KMS-11 (cell line): ENCODE results near the gene BCAS1.

Experiments
- H2AFZ ChIP-seq: fragments of 200-600 bp; sonication (generic); 2 replicates; pipeline ENCODE4 v1.6.1; 2016; ENCODE audit warnings: antibody characterized with exemption, mixed run types, low read depth
- H3K27ac ChIP-seq: fragments of 200-600 bp; sonication (generic); 2 replicates; pipeline ENCODE4 v1.6.1; 2016; ENCODE audit warnings: mild to moderate bottlenecking, mixed run types
- H3K27me3 ChIP-seq: fragments of 200-600 bp; sonication (generic); 2 replicates; pipeline ENCODE4 v1.6.1; 2017; ENCODE audit warnings: mild to moderate bottlenecking, low read depth, mixed run types, moderate library complexity; ENCODE audit not compliant: insufficient read depth
- H3K36me3 ChIP-seq: fragments of 200-600 bp; sonication (generic); 2 replicates; pipeline ENCODE4 v1.6.1; 2017; ENCODE audit warnings: mild to moderate bottlenecking, mixed run types; ENCODE audit not compliant: insufficient read depth
- H3K4me1 ChIP-seq: fragments of 200-600 bp; sonication (generic); 2 replicates; pipeline ENCODE4 v1.6.1; 2016; ENCODE audit warnings: mild to moderate bottlenecking, low read depth, mixed run types; ENCODE audit not compliant: poor library complexity, severe bottlenecking
- H3K4me2 ChIP-seq: fragments of 200-600 bp; sonication (generic); 2 replicates; pipeline ENCODE4 v1.7.0; 2016; ENCODE audit warnings: mild to moderate bottlenecking, mixed run types
- H3K4me3 ChIP-seq: fragments of 200-600 bp; sonication (generic); IDR thresholded peaks from 2 replicates; pipeline ENCODE4 v1.6.1; 2017; ENCODE audit warnings: low read depth, low read length, mixed read lengths; ENCODE audit not compliant: insufficient read depth
- H3K79me2 ChIP-seq: fragments of 200-600 bp; sonication (generic); 2 replicates; pipeline ENCODE4 v1.6.1; 2016; ENCODE audit warnings: low read depth, mixed run types; ENCODE audit not compliant: insufficient read depth
- H3K9ac ChIP-seq: fragments of 200-600 bp; sonication (generic); 2 replicates; pipeline ENCODE4 v1.6.1; 2016; ENCODE audit warnings: mild to moderate bottlenecking, mixed run types
- H4K20me1 ChIP-seq: fragments of 200-600 bp; sonication (generic); 2 replicates; pipeline ENCODE4 v1.6.1; 2016; ENCODE audit warnings: mild to moderate bottlenecking, mixed run types; ENCODE audit not compliant: insufficient read depth
- TF ChIP-seq, protein P1 (sequence below): fragments of 200-600 bp; sonication (generic); conservative IDR thresholded peaks from 2 replicates; pipeline ENCODE4 v1.6.1; 2017; ENCODE audit warnings: low read depth, mild to moderate bottlenecking, antibody characterized with exemption, low read length, moderate library complexity, mixed read lengths

Gene BCAS1

DNA sequence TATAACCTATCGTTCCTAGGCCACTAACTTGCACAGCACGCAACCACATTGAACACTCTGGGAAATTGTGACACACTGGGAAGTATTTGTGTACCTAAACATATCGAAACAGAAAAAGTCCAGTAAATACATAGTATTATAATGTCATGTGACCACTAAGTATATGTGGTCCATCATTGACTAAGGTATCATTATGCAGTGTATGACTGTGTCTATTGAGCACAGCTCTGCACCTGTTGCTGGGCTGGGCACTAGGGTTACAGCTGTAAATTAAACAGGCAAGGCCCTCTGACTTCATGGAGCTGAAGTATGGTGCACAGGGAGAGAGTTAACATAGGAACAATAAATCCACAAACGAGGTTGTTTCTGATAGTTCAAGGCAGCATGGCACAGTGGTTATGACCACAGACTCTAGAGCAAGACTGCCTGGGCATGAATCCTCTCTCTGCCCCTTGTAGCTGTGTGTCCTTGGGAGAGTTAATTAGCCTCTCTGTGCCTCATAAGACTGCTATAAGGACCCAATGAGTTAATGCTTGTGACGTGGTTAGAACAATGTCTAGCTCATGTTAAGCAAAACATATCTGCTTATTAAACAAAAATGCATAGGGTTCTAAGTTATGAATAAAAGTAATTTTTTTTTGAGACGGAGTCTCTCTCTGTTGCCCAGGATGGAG is 10.6 kb downstream of the BCAS1 start:
- peaks cover 31% of the 10 kb centered on the region for H3K4me1 ChIP-seq
- no peaks in the 10 kb centered on the region for H3K36me3 ChIP-seq
- no peak overlapping the region for H3K9ac ChIP-seq
- H4K20me1 ChIP-seq, result no peaks in the 10 kb centered on the region
- H3K27ac ChIP-seq, result no peak overlapping the region
- H2AFZ ChIP-seq, result no peak overlapping the region
- H3K4me3 ChIP-seq, result no peak overlapping the region
- no peak overlapping the region for H3K4me2 ChIP-seq
- TF ChIP-seq, protein P1, sequence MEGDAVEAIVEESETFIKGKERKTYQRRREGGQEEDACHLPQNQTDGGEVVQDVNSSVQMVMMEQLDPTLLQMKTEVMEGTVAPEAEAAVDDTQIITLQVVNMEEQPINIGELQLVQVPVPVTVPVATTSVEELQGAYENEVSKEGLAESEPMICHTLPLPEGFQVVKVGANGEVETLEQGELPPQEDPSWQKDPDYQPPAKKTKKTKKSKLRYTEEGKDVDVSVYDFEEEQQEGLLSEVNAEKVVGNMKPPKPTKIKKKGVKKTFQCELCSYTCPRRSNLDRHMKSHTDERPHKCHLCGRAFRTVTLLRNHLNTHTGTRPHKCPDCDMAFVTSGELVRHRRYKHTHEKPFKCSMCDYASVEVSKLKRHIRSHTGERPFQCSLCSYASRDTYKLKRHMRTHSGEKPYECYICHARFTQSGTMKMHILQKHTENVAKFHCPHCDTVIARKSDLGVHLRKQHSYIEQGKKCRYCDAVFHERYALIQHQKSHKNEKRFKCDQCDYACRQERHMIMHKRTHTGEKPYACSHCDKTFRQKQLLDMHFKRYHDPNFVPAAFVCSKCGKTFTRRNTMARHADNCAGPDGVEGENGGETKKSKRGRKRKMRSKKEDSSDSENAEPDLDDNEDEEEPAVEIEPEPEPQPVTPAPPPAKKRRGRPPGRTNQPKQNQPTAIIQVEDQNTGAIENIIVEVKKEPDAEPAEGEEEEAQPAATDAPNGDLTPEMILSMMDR, result no peak
- H3K27me3 ChIP-seq, result no peaks in the 10 kb centered on the region
- H3K79me2 ChIP-seq, result no peaks in the 10 kb centered on the region

DNA sequence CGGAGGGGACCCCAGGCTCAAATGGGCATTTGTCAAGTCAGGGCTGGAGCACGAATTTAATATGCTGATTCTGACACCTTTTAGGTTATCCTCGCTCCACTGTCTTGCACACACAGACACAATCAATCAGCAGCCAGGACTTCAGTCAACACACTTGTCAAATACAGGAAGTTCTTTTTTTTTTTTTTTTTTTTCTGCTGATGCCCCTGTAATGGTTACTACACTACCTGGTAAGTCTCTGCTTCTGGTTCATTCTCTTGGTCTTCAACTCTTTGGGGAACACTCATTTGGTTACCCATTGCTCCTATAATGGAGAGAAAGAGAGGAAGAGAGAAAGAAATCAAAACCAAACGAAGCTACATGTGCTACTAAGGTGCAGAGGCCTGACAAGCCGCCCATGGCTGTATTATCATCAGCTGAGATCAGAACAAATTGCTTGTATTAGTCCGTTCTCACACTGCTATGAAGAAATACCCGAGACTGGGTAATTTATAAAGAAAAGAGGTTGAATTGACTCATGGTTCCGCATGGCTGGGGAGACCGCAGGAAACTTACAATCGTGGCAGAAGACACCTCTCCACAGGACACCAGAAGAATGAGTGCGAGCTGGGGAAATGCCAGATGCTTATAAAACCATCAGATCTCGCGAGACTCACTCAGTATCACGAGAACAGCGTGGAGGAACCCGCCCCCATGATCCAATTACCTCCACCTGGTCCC is 11.8 kb downstream of the BCAS1 start:
- no peak overlapping the region for H3K9ac ChIP-seq
- no peak overlapping the region for H3K4me3 ChIP-seq
- no peaks in the 10 kb centered on the region for H3K36me3 ChIP-seq
- no peaks in the 10 kb centered on the region for H4K20me1 ChIP-seq
- H2AFZ ChIP-seq, result no peak overlapping the region
- TF ChIP-seq, protein P1, result no peak
- no peaks in the 10 kb centered on the region for H3K79me2 ChIP-seq
- H3K27me3 ChIP-seq, result no peaks in the 10 kb centered on the region
- H3K4me1 ChIP-seq, result peaks cover 23% of the 10 kb centered on the region
- no peak overlapping the region for H3K4me2 ChIP-seq
- H3K27ac ChIP-seq, result no peak overlapping the region

DNA sequence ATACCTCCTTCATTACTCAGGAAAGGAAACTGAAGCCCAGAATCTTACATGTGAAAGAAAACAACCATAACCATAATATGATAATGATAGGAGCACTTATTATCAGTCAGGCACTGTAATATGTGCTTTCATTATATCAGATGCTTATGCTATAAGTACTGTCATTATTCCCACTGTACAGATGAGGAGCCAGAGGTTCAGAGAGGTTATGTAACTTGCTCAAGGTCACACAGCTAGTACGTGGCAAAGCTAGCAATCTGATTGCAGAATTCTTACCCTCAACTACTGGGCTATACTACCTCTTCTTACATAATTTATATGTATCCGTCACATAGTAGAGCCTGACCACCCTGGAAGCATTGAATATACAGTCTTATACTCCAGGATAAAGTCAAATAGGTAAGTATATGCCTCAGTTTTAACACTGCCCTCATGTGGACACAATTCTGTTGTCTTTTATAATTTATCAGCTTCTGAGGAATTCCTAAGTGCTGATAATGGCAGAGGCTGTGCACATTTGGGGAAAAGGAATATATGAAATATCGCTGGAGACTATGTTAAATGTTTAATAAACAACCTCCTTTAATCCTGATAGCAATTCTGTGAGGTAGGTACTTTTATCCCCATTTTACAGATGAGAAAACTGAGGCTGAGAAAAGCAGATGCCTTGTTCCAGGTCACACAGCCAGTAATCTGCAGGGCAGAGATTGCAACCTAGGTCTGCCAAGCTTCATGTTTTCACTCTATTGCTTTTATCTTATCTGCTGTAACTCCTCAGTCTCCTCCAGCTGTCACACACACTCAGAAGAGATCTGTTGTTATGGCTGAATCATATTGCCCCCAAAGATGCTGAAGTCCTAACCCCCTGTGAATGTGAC is 13.4 kb downstream of the BCAS1 start:
- H3K27ac ChIP-seq, result no peak overlapping the region
- no peak overlapping the region for H3K9ac ChIP-seq
- no peaks in the 10 kb centered on the region for H4K20me1 ChIP-seq
- H2AFZ ChIP-seq, result no peak overlapping the region
- peaks cover 8% of the 10 kb centered on the region for H3K4me1 ChIP-seq
- no peak overlapping the region for H3K4me2 ChIP-seq
- H3K36me3 ChIP-seq, result no peaks in the 10 kb centered on the region
- no peaks in the 10 kb centered on the region for H3K79me2 ChIP-seq
- no peak overlapping the region for H3K4me3 ChIP-seq
- TF ChIP-seq, protein P1, result peak; percentile 49
- H3K27me3 ChIP-seq, result no peaks in the 10 kb centered on the region

DNA sequence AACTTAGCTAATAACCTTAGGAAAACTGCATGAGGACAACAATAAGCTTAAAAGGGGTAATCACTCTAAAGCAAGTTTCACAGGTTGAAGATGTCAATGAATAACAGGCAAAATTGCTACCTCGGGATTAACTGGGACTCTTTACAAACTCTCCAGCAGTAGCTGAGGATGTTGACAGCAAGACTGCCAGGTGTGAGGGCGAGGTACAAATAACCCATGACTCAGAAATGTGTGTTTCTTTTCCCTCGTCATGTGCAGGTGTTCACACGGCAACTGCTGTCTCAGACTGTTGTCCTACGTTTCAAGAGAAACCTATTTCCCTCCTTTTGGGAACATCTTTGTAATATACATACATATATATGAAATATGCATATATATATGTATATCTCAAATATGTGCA is 15.9 kb downstream of the BCAS1 start:
- H3K27me3 ChIP-seq, result no peaks in the 10 kb centered on the region
- H3K27ac ChIP-seq, result no peak overlapping the region
- H3K36me3 ChIP-seq, result no peaks in the 10 kb centered on the region
- TF ChIP-seq, protein P1, result no peak
- H3K9ac ChIP-seq, result no peak overlapping the region
- no peaks in the 10 kb centered on the region for H3K79me2 ChIP-seq
- H3K4me3 ChIP-seq, result no peak overlapping the region
- H3K4me2 ChIP-seq, result no peak overlapping the region
- no peaks in the 10 kb centered on the region for H3K4me1 ChIP-seq
- no peaks in the 10 kb centered on the region for H4K20me1 ChIP-seq
- no peak overlapping the region for H2AFZ ChIP-seq
